ENCODE measurements around the gene TASL. TPM values are rescaled to one million over a fixed set of nuclear protein-coding genes. Genes with fewer than 3 reads are reported as not detected.
A peak's percentile ranks its signal among the peaks of the same experiment; 100 is the strongest.
"Not testable (repeated sequence)": the region's sequence is repeated elsewhere in the genome, so short reads cannot be mapped to it uniquely, and the experiment has no call there.

The TASL gene
- under 1 TPM in 1 of 8 experiments, not detected in 7; 0.19 TPM for total RNA-seq

GRCh38 chrX:30577362-30577991, at the start of gene TASL:
TSS of gene TASL (minus strand) at chrX:30577766. CDS start at chrX:30560355, 17,411 bp downstream.
- in situ Hi-C loops (cut with MboI; ENCODE audit: low pct_unique_long_range_greater_than_20kb in 2 of 9, low sequenced_read_pairs in 9 of 9, unreplicated experiment in 9 of 9): no loop called here

GRCh38 chrX:30626402-30626801, 48.8 kb upstream of the TASL start:
- no peak for ATAC-seq (replicated peaks in 6 of 8)
- H3K27ac ChIP-seq: no peak overlapping the region
- H3K4me1 ChIP-seq (replicated peaks in 1 of 2): no peaks in the 10 kb centered on the region
- WGBS, 10 experiments: 31 to 100% (median 67%) methylated on average over 1 to 2 of the region's 2 CpGs; no CpG with 5 or more reads in 5 of the 10 experiments
- in situ Hi-C loops (cut with MboI; ENCODE audit: low pct_unique_long_range_greater_than_20kb in 2 of 9, low sequenced_read_pairs in 9 of 9, unreplicated experiment in 9 of 9): no loop called here
- no peak overlapping the region for H3K4me3 ChIP-seq

More at GRCh38 chrX:30577362-30577991, at the start of gene TASL:
- H3K27ac ChIP-seq: no peak within 1 kb of the TSS
- no peak within 1 kb of the TSS for H3K4me3 ChIP-seq
- 64 to 100% (median 86%) methylated on average over 2 to 10 of the region's 10 CpGs; no CpG with 5 or more reads in 2 of the 10 experiments for WGBS, 10 experiments
- no peak for ATAC-seq (replicated peaks in 6 of 8)
- no peaks in the 10 kb centered on the region for H3K4me1 ChIP-seq (replicated peaks in 1 of 2)

DNA sequence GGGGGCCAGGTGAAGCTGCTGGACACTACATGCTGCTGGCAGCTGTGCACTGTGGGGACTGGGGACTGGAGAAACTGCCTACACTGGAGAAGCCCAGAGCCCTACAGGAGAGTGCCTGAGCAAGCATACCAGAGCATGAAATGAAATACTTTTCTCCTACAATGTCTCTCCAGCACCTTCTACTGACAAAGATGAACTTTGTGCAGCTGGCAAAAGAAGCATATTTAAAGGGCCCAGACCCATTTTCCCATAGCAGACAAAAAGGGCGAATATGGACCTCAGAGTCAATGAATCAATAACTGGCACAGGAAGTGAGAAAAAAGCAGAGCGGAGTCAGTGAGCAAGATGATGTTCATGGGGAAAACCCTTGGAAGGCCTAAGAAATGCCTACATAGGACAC, 44.8 kb upstream of the TASL start:
- H3K4me1 ChIP-seq (replicated peaks in 1 of 2): no peaks in the 10 kb centered on the region
- H3K4me3 ChIP-seq: no peak overlapping the region
- WGBS, 10 experiments: 53 to 100% methylated on average over 1 to 2 of the region's 2 CpGs; no CpG with 5 or more reads in 8 of the 10 experiments
- no peak for ATAC-seq (replicated peaks in 6 of 8)
- in situ Hi-C loops (cut with MboI; ENCODE audit: low pct_unique_long_range_greater_than_20kb in 2 of 9, low sequenced_read_pairs in 9 of 9, unreplicated experiment in 9 of 9): loop anchor here in 1 of 9 experiments (25.0 kb wide), 1 partner anchor 90 kb away; no protein-coding TSS in a partner anchor
- H3K27ac ChIP-seq: no peak overlapping the region

DNA sequence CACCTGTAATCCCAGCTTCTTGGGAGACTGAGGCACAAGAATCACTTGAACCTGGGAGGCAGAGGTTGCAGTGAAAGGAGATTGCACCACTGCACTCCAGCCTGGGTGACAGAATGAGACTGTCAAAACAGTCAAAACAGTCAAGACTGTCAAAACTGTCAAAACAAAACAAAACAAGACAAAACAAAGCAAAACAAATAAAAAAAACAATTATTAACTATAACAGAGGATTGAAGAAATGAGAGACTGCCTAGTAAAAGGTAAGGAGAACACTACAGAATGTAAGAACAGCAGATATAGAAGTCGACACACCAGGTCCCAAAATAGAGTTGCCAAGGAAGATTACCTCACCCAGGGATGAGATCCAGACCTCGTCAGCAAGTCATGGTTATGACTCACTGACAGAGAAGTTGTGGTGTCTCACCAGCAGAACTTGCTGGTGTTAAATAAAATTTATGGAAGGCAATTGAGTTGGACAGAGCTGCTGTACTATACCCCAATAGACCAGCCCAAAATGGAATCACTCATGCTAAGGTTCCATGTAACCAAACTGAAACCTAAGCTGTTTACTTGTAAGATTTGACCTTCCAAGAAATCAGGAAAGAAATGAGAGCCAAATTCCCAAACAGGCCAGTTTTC, 43.5 kb upstream of the TASL start:
- Histone ChIP-seq H3K27ac (no peak overlapping the region), H3K4me3 (no peak overlapping the region), H3K4me1 (replicated peaks in 1 of 2) (no peaks in the 10 kb centered on the region)
- in situ Hi-C loops (cut with MboI; ENCODE audit: low pct_unique_long_range_greater_than_20kb in 2 of 9, low sequenced_read_pairs in 9 of 9, unreplicated experiment in 9 of 9): loop anchor here in 1 of 9 experiments (25.0 kb wide), 1 partner anchor 91 kb away; no protein-coding TSS in a partner anchor
- peak in 4 of 8 experiments; percentile 25 to 98 (median 72) for ATAC-seq (replicated peaks in 6 of 8)
- 0 to 60% (median 27%) methylated on average over 1 to 2 of the region's 2 CpGs; no CpG with 5 or more reads in 6 of the 10 experiments for WGBS, 10 experiments

DNA sequence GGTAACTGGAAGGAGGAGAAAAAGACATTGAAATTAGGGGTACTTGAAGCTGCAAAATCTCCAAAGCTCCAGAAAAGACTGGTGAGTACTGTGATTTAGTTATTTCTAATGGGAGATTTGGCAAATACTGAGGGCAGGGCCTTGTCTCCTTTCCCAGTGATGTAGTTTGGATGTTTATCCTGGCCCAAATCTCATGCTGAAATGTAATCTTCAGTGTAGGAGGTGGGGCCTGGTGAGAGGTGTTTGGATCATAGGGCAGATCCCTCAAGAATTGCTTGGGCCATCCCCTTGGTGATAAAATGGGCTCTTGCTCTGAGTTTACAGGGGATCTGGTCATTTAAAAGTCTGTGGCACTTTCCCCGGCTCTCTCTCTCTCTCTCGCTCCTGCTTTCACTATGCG, 42.6 kb upstream of the TASL start:
- in situ Hi-C loops (cut with MboI; ENCODE audit: low pct_unique_long_range_greater_than_20kb in 2 of 9, low sequenced_read_pairs in 9 of 9, unreplicated experiment in 9 of 9): loop anchor here in 1 of 9 experiments (25.0 kb wide), 1 partner anchor 92 kb away; no protein-coding TSS in a partner anchor
- ATAC-seq (replicated peaks in 6 of 8): no peak

DNA sequence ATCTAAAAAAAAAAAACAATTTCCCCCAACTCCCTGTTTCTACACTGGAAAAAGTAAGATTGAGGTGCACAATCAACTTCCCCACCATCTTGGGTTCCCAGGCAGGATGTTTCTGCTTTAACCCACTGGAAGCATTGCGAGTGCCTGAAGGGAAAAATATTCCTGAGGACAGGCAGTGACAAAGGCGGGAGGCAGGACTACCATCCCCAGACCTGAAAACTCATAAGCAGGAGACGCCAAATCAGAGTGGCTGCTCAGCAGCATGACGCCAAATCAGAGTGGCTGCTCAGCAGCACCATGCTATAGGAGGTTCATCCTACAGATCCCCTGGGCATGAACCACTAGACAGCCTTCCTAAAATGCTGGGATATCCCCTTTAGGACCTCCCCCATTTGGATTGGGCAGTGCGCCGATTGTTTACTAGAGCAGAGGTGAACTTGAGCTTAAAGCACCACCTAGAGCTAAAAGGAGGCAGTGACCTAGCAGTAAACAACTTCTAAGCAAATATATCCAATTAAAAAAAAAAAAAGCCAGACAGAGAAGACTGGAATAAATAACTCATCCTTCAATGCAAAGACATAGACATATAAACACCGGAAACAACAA, 40.7 kb upstream of the TASL start:
- Histone ChIP-seq H3K4me3 (no peak overlapping the region), H3K27ac (no peak overlapping the region), H3K4me1 (replicated peaks in 1 of 2) (no peaks in the 10 kb centered on the region)
- in situ Hi-C loops (cut with MboI; ENCODE audit: low pct_unique_long_range_greater_than_20kb in 2 of 9, low sequenced_read_pairs in 9 of 9, unreplicated experiment in 9 of 9): loop anchor here in 1 of 9 experiments (25.0 kb wide), 1 partner anchor 94 kb away; no protein-coding TSS in a partner anchor
- 40 to 100% (median 82%) methylated on average over 1 to 4 of the region's 7 CpGs; no CpG with 5 or more reads in 3 of the 10 experiments for WGBS, 10 experiments
- ATAC-seq (replicated peaks in 6 of 8): no peak

More for the DNA sequence above, 42.6 kb upstream of the TASL start:
- 53 to 71% (median 61%) methylated on average over 3 of the region's 3 CpGs; no CpG with 5 or more reads in 7 of the 10 experiments for WGBS, 10 experiments
- Histone ChIP-seq H3K27ac (no peak overlapping the region), H3K4me1 (replicated peaks in 1 of 2) (no peaks in the 10 kb centered on the region), H3K4me3 (no peak overlapping the region)

- Histone ChIP-seq H3K27ac (no peak overlapping the region), H3K4me1 (replicated peaks in 1 of 2) (no peaks in the 10 kb centered on the region), H3K4me3 (no peak overlapping the region)
- in situ Hi-C loops (cut with MboI; ENCODE audit: low pct_unique_long_range_greater_than_20kb in 2 of 9, low sequenced_read_pairs in 9 of 9, unreplicated experiment in 9 of 9): loop anchor here in 1 of 9 experiments (25.0 kb wide), 1 partner anchor 97 kb away; no protein-coding TSS in a partner anchor
- ATAC-seq (replicated peaks in 6 of 8): no peak
- WGBS, 10 experiments: 0 to 100% (median 61%) methylated on average over 1 to 4 of the region's 4 CpGs; no CpG with 5 or more reads in 3 of the 10 experiments
Observed at GRCh38 chrX:30615229-30615628, 37.7 kb upstream of the TASL start.

DNA sequence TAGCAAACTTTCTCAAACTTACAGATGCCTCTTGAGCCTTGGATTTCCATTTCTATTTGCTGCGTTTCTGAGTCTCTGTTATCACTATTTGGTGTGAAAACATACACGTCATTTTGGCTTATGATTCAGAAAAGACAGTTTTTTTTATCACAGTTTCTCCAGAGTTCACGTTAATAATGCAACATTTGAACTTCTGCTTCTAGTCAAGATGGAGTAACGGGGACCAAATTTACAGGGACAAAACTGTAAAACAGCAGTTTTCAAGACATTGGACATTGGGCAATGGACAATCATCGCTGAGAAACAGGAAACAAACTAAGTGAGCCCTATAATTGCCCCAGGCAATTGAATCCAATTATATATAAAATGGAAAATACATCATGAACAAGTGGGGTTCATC, 36.2 kb upstream of the TASL start:
- H3K27ac ChIP-seq: no peak overlapping the region
- ATAC-seq (replicated peaks in 6 of 8): no peak
- 38 to 100% (median 79%) methylated on average over 1 to 5 of the region's 5 CpGs; no CpG with 5 or more reads in 2 of the 10 experiments for WGBS, 10 experiments
- no peak overlapping the region for H3K4me3 ChIP-seq
- in situ Hi-C loops (cut with MboI; ENCODE audit: low pct_unique_long_range_greater_than_20kb in 2 of 9, low sequenced_read_pairs in 9 of 9, unreplicated experiment in 9 of 9): loop anchor here in 1 of 9 experiments (25.0 kb wide), 1 partner anchor 99 kb away; no protein-coding TSS in a partner anchor
- H3K4me1 ChIP-seq (replicated peaks in 1 of 2): no peaks in the 10 kb centered on the region

DNA sequence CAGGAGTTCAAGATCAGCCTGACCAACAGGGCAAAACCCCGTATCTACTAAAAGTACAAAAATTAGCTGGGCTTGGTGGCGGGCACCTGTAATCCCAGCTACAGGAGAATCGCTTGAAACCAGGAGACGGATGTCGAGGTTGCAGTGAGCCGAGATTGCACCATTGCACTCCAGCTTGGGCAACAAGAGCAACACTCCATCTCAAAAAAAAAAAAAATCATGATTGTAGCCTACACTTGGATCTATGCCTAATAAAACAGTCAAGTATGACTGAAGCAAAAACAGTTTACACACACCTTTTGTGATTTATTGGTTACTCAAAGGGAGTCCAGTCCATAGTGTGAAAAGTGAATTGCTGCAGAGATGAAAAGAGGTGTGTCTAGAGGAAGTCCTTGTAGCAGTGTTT, 34.7 kb upstream of the TASL start:
- ATAC-seq (replicated peaks in 6 of 8): no peak
- WGBS, 10 experiments: 60% methylated on average over 4 of the region's 6 CpGs; no CpG with 5 or more reads in 9 of the 10 experiments
- no peak overlapping the region for H3K27ac ChIP-seq
- H3K4me3 ChIP-seq: no peak overlapping the region
- no peaks in the 10 kb centered on the region for H3K4me1 ChIP-seq (replicated peaks in 1 of 2)
- in situ Hi-C loops (cut with MboI; ENCODE audit: low pct_unique_long_range_greater_than_20kb in 2 of 9, low sequenced_read_pairs in 9 of 9, unreplicated experiment in 9 of 9): loop anchor here in 1 of 9 experiments (25.0 kb wide), 1 partner anchor 100 kb away; no protein-coding TSS in a partner anchor

DNA sequence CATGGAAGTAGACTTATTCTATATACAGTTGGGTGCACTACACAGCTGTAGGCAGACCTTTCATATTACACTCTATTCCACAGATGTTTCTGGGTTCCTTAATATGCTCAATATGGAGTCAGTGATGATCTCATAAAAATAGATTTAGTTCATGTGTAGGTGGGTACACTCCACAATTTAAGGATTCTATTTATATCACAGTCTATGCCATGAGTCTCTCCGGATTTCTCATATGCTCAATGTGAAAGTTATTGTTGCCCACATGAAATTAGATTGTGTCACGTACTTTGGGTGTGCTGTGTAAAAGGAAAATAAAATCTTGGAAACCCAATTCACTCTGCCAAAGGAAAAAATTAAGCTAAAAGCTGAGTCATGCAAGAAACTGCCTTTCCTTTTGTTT, 32.5 kb upstream of the TASL start:
- in situ Hi-C loops (cut with MboI; ENCODE audit: low pct_unique_long_range_greater_than_20kb in 2 of 9, low sequenced_read_pairs in 9 of 9, unreplicated experiment in 9 of 9): loop anchor here in 1 of 9 experiments (25.0 kb wide), 1 partner anchor 102 kb away; no protein-coding TSS in a partner anchor

GRCh38 chrX:30607155-30607554, 29.6 kb upstream of the TASL start:
- no peak for ATAC-seq (replicated peaks in 6 of 8)
- in situ Hi-C loops (cut with MboI; ENCODE audit: low pct_unique_long_range_greater_than_20kb in 2 of 9, low sequenced_read_pairs in 9 of 9, unreplicated experiment in 9 of 9): loop anchor here in 1 of 9 experiments (25.0 kb wide), 1 partner anchor 105 kb away; no protein-coding TSS in a partner anchor
- Histone ChIP-seq H3K27ac (no peak overlapping the region), H3K4me1 (replicated peaks in 1 of 2) (no peaks in the 10 kb centered on the region), H3K4me3 (no peak overlapping the region)
- 0 to 88% (median 20%) methylated on average over 1 of the region's 1 CpG; no CpG with 5 or more reads in 5 of the 10 experiments for WGBS, 10 experiments

More for the DNA sequence above, 32.5 kb upstream of the TASL start:
- Histone ChIP-seq H3K4me1 (replicated peaks in 1 of 2) (no peaks in the 10 kb centered on the region), H3K4me3 (no peak overlapping the region), H3K27ac (no peak overlapping the region)
- ATAC-seq (replicated peaks in 6 of 8): no peak
- WGBS, 10 experiments: 0 to 90% (median 28%) methylated on average over 1 to 2 of the region's 2 CpGs; no CpG with 5 or more reads in 6 of the 10 experiments

GRCh38 chrX:30600269-30601176, 23.0 kb upstream of the TASL start:
- 24 to 34% methylated on average over 3 of the region's 15 CpGs; no CpG with 5 or more reads in 8 of the 10 experiments for WGBS, 10 experiments
- H3K27ac ChIP-seq; H3K4me1 ChIP-seq (replicated peaks in 1 of 2); H3K4me3 ChIP-seq; ATAC-seq (replicated peaks in 6 of 8): not testable (repeated sequence)
- in situ Hi-C loops (cut with MboI; ENCODE audit: low pct_unique_long_range_greater_than_20kb in 2 of 9, low sequenced_read_pairs in 9 of 9, unreplicated experiment in 9 of 9): loop anchor here in 1 of 9 experiments (25.0 kb wide), 1 partner anchor 112 kb away; no protein-coding TSS in a partner anchor
